Stimulated activated CD4-positive, alpha-beta T cell treated with anti-CD3 and anti-CD28 coated beads, Interleukin-1b, Interleukin-23, amount 100 ng/mL, for 4 hours (primary cell): ENCODE results near the gene CTCF.

ENCODE experiments used
- DNase-seq, 2 donors: peaks; one replicate each; pipeline ENCODE4 v3.0.0-alpha.2; 2020; ENCODE audit warnings: low read depth in 2 of 2

The CTCF gene

DNA sequence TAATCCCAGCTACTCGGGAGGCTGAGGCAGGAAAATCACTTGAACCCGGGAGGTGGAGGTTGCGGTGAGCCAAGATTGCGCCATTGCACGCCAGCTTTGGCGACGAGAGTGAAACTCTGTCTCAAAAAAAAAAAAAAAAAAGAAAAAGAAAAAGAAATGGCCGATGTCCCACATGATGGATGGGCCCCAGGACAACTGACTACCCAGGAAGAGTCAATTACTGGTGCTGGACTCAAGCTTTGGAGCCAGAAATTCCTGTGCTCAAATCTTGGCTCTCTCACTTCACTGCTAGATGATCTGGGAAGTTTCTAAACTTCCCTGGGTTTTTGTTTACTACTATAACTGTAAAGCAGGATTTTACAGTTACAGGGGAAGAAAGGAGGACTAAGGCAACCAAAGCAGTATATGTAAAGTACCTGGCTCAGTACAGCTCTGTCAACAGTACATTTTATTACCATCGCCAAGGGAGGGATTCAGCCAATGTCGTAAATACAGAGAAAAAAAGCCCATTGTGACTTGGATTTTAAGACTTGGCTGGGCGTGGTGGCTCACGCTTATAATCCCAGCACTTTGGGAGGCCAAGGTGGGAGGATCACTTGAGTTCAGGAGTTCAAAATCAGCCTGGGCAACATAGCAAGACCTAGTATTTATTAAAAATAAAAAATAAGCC lies 116.2 kb downstream of the CTCF start:
- no peak for DNase-seq

DNA sequence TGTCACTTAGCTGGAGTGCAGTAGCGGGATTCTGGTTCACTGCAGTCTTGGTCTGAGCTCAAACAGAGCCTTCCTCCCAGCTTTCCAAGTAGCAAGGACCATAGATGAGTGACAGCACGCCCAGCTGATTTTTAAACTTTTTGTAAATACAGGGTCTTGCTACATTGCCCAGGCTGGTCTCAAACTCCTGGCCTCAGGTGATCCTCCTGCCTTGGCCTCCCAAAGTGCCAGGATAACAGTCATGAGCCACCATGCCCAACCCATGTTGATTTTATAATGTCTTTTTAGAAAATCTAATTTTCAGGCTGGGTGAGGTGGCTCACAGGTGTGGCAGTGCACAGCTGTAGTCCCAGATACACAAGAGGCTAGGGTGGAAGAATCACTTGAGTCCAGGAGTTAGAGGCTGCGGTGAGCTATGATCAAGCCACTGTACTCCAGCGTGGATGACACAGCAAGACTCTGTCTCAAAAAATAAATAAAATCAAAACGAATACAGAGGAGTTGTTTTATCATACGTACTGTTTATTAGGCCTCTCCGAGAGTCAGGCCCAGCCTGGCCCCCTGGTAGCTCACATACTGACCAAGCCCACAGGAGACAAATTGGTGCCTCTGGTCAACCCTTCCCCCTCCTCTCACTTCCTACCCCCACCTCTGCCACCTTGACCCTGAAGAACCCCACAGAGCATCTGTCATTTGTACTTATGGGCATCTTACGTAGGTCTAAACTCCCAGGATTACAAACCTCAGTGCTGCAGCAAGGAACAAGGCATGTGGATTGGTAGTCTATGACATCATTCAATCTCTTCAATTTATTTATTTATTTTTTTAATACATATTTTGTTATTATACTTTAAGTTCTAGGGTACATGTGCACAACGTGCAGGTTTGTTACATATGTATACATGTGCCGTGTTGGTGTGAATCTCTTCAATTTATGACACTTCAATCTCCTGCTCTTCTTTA lies 117.9 kb downstream of the CTCF start:
- DNase-seq: no peak

DNA sequence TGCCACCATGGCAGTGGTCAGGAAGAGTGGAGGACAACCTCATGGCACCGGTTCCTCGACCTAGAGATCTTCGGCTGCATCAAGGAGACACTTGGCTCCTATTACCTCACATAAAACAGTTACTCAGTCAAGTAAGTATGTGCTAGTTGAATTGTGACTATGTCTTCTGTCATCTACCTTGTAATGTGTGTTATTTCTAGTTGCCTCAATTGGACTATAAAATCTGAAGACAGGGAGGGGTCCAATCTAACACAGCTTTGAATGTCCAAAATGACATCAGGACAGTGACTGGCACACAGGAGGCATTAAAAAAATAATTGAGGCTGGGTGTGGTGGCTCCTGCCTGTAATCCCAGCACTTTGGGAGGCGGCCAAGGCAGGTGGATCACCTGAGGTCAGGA lies 121.4 kb downstream of the CTCF start:
- no peak for DNase-seq

DNA sequence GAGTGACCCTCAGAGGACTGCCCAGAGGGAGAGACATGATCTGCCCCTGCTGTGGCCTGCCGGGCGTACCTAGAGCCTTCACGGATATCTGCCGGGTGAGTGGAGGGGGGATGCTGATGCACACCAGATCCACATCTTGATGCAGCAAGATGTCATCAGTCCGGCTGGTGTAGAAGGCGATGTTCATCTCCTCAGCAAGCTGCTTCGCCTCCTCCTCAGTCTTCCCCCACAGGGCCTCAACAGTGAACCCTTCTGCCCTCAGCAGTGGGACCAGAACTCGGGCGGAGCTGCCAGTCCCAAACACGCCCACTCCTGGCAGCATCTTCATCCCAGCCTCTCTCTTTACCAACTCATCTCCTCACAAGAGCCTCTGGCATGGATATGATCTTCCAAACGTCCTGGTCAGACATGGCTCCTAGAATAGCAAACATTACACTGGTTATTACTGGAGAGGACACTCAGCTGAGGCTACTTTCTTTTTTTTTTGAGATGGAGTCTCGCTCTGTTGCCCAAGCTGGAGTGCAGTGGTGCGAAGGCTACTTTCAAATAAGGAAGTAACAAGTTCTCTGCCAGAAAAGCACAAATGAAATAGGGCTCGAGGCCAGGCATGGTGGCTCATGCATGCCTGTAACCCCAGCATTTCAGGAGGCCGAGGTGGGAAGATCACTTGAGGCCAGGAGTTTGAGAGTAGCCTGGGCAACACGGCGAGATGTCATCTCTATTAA lies 123.2 kb downstream of the CTCF start:
- DNase-seq: no peak
